Kidney epithelial cell (primary cell): ENCODE data around the gene CORO2B. TPM values are rescaled to one million over a fixed set of nuclear protein-coding genes. Genes with fewer than 3 reads are reported as not detected.

Source experiments
- DNase-seq: peaks from one replicate; pipeline ENCODE4 v3.0.0-alpha.2; 2010; ENCODE audit warnings: low read depth
- H3K27me3 ChIP-seq: 2 replicates; pipeline ENCODE4 v1.6.0; 2011; ENCODE audit warnings: low read length; ENCODE audit not compliant: control insufficient read depth, insufficient read depth
- H3K36me3 ChIP-seq: 2 replicates; pipeline ENCODE4 v1.5.1; 2011; ENCODE audit warnings: low read length; ENCODE audit not compliant: control insufficient read depth, insufficient read depth
- H3K4me3 ChIP-seq: 2 replicates; pipeline ENCODE4 v1.5.1; 2011; ENCODE audit warnings: low read depth, mild to moderate bottlenecking, control low read depth, low read length
- CTCF ChIP-seq: IDR thresholded peaks from 2 replicates; pipeline ENCODE4 v1.5.1; 2011; ENCODE audit warnings: mild to moderate bottlenecking, moderate library complexity, low read length, control low read depth, inconsistent platforms; ENCODE audit not compliant: insufficient read depth, poor library complexity, severe bottlenecking
- total RNA-seq: library from RNA; depleted of rRNA; stranded (reverse); fragments of >200 nt; gene quantifications from 2 replicates; pipeline ENCODE4 v1.2.3, GENCODE V29; 2015

CORO2B gene
- total RNA-seq, 1 donor from 2014 or later, result 19.8 TPM

GRCh38 chr15:68710536-68710935, 131.7 kb downstream of the CORO2B start:
- DNase-seq, result no peak
- Histone ChIP-seq H3K4me3 (no peak overlapping the region), H3K36me3 (no peaks in the 10 kb centered on the region), H3K27me3 (no peaks in the 10 kb centered on the region)
- no peak for TF ChIP-seq CTCF

DNA sequence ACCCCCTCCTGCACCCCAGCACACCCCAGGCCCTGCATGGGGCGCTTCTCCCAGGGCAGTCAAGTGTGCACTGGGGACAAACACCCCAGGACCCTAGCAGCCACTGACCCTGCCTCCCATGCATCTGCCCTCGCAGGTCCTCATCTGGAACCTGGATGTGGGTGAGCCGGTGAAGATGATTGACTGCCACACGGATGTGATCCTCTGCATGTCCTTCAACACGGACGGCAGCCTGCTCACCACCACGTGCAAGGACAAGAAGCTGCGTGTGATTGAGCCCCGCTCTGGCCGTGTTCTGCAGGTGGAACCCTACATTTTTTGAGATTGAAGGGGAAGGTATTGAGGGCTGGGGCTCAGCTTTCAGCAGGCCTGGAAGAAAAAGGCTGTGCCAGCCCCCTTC, 132.6 kb downstream of the CORO2B start:
- TF ChIP-seq CTCF, result no peak
- H3K27me3 ChIP-seq, result no peaks in the 10 kb centered on the region
- no peaks in the 10 kb centered on the region for H3K36me3 ChIP-seq
- H3K4me3 ChIP-seq, result no peak overlapping the region
- no peak for DNase-seq

- Histone ChIP-seq H3K4me3 (no peak overlapping the region), H3K36me3 (no peaks in the 10 kb centered on the region), H3K27me3 (no peaks in the 10 kb centered on the region)
- DNase-seq, result no peak
- no peak for TF ChIP-seq CTCF
These were observed 134.1 kb downstream of the CORO2B start for GRCh38 chr15:68712886-68713285.

- no peaks in the 10 kb centered on the region for H3K27me3 ChIP-seq
- H3K36me3 ChIP-seq, result no peaks in the 10 kb centered on the region
- DNase-seq, result no peak
- H3K4me3 ChIP-seq, result no peak overlapping the region
- no peak for TF ChIP-seq CTCF
These were observed 135.1 kb downstream of the CORO2B start for GRCh38 chr15:68713874-68714273.

DNA sequence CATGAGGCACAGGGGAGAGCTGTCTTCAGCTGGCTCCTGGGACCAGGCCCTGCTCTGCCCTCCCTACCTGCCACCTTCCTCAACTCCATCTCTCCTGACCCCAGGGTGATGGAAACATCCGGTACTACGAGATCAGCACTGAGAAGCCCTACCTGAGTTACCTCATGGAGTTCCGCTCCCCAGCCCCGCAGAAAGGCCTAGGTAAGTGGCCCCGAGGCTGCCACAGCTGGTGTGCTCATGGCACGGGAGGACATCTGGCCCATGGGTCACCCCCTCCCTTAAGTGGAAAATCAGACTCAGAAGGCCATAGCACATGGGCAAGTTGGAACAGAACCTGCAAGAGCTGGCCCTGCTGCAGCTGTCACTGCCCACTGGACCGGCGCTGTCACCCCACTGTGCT, 136.3 kb downstream of the CORO2B start:
- no peaks in the 10 kb centered on the region for H3K36me3 ChIP-seq
- TF ChIP-seq CTCF, result no peak
- no peak for DNase-seq
- H3K4me3 ChIP-seq, result no peak overlapping the region
- H3K27me3 ChIP-seq, result no peaks in the 10 kb centered on the region

DNA sequence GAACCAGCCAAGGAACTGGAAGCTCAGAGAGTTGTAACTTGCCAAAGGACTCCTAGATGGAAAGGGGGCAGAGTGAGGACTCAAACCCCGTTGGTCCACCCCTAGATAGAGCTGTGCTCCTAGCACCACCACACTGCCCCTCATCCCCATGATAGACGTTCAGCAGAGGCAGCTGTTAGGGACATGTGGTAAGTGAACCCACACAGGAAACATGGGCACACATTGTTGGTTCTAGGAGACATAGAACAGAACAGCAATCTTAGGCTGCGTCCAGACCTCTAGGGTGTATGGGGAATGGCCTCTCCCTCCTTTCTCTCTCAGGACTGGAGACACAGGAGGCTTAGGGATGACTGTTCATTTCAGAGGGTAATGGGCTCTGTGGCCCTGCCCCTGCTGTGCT, 139.2 kb downstream of the CORO2B start:
- DNase-seq, result no peak
- Histone ChIP-seq H3K27me3 (no peaks in the 10 kb centered on the region), H3K4me3 (no peak overlapping the region), H3K36me3 (no peaks in the 10 kb centered on the region)
- no peak for TF ChIP-seq CTCF
